TTC549 (cell line): ENCODE data around the gene PRKAG2.
"Not testable (repeated sequence)": the region's sequence is repeated elsewhere in the genome, so short reads cannot be mapped to it uniquely, and the experiment has no call there.

ENCODE experiments used
- FAIRE-seq: peaks from 2 replicates; lab custom pipeline; 2012; peaks lifted over from hg19 to GRCh38; lab: Jason Lieb, UNC

PRKAG2 gene

GRCh38 chr7:151833213-151833651 is 43.7 kb downstream of the PRKAG2 start:
- no peak for FAIRE-seq

- FAIRE-seq, result no peak
These were observed 44.3 kb downstream of the PRKAG2 start for GRCh38 chr7:151832656-151833055.

GRCh38 chr7:151832138-151832537 is 44.8 kb downstream of the PRKAG2 start:
- no peak for FAIRE-seq

GRCh38 chr7:151831606-151832005 is 45.3 kb downstream of the PRKAG2 start:
- no peak for FAIRE-seq

- FAIRE-seq, result no peak
These were observed 46.6 kb downstream of the PRKAG2 start for GRCh38 chr7:151830121-151830830.

- no peak for FAIRE-seq
These were observed 47.2 kb downstream of the PRKAG2 start for GRCh38 chr7:151829707-151830106.

- FAIRE-seq, result no peak
These were observed 49.3 kb downstream of the PRKAG2 start for GRCh38 chr7:151827620-151828019.

GRCh38 chr7:151826316-151826715 is 50.6 kb downstream of the PRKAG2 start:
- not testable (repeated sequence) for FAIRE-seq

- no peak for FAIRE-seq
These were observed 51.2 kb downstream of the PRKAG2 start for GRCh38 chr7:151825721-151826120.

- no peak for FAIRE-seq
These were observed 52.5 kb downstream of the PRKAG2 start for GRCh38 chr7:151824373-151824933.

- no peak for FAIRE-seq
These were observed 53.1 kb downstream of the PRKAG2 start for GRCh38 chr7:151823566-151824372.

- no peak for FAIRE-seq
These were observed 54.3 kb downstream of the PRKAG2 start for GRCh38 chr7:151822541-151823181.

GRCh38 chr7:151821806-151822540 is 54.9 kb downstream of the PRKAG2 start:
- FAIRE-seq, result no peak

- FAIRE-seq, result no peak
These were observed 55.7 kb downstream of the PRKAG2 start for GRCh38 chr7:151821226-151821625.

- no peak for FAIRE-seq
These were observed 56.3 kb downstream of the PRKAG2 start for GRCh38 chr7:151820491-151821105.

- no peak for FAIRE-seq
These were observed 57.0 kb downstream of the PRKAG2 start for GRCh38 chr7:151819866-151820265.

GRCh38 chr7:151818674-151819519 is 58.0 kb downstream of the PRKAG2 start:
- FAIRE-seq, result no peak

GRCh38 chr7:151817981-151818673 is 58.8 kb downstream of the PRKAG2 start:
- no peak for FAIRE-seq

GRCh38 chr7:151817315-151817690 is 59.6 kb downstream of the PRKAG2 start:
- no peak for FAIRE-seq
